Measurements from ENCODE around the gene CYP26B1. TPM values are rescaled to one million over a fixed set of nuclear protein-coding genes. Genes with fewer than 3 reads are reported as not detected.

Gene CYP26B1
- total RNA-seq, 1 experiment from 2014 or later, result 0.42 TPM

DNA sequence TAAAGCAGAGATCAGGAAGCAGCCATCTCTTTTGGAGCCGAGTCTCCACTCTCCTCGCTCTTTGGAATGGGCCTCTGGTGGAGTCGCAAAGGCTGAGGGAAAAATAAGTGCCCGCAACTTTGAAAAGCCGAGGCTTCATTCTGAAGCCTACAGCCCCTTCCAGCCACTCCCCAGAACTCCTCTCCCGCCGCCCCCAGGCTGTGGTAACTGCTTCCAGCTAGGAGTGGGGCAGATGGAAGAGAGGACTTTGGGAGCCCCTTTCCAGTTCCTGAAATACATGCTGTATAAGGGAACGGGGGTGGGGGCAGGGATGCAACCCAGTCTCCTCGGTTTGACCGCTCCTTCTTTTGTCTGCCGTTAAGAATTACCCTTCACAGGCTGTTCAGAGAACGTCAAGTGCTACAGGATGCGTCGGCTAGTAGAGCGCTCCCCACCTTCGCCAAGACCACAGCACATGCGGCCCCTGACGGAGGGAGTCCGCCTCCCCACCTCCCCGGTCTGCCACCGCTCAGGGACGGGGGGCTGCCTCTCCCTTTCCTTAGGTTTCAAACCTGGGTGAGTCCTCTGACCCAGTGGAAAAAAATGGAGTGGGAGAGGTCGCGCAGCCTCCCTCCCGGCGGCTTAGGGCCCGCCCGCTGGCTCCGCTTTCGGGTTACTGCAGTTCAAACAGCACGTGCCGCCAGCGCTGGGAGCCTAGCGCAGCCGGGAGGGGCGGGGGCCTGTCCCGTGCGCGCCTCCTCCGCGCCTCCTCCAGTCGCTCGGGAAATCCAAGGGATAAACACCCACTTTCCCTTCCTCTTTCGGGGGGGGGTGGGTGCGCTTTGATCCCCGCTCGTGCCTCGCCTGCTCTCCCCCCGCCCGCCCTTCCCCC lies 4.9 kb downstream of the CYP26B1 start:
- peaks cover 88% of the 10 kb centered on the region for H3K27me3 Mint-ChIP-seq (ENCODE audit: low read depth)
- H3K4me3 Mint-ChIP-seq, result peak overlapping the region; percentile 49
- H3K4me1 Mint-ChIP-seq, result peaks cover 29% of the 10 kb centered on the region
- no peaks in the 10 kb centered on the region for H3K9me3 Mint-ChIP-seq
- POLR2A ChIA-PET, result no interaction called here
- no peaks in the 10 kb centered on the region for H3K36me3 Mint-ChIP-seq
- CTCF ChIA-PET, result interaction anchor here (1.6 kb wide), 1 partner anchor 7 kb away, joined by 5 read pairs; no protein-coding TSS in a partner anchor
- ATAC-seq (peak; percentile 5), DNase-seq (ENCODE audit: low spot score) (peak; percentile 57)
- H3K27ac Mint-ChIP-seq, result no peak overlapping the region
- no peak for TF ChIP-seq ZNF512 (CRISPR knock-in tag; IDR thresholded peaks at IDR 0.05; ENCODE audit: borderline replicate concordance)
- no peak for TF ChIP-seq KAT7 (CRISPR knock-in tag; IDR thresholded peaks at IDR 0.05; ENCODE audit: borderline replicate concordance)
- TF ChIP-seq AR (CRISPR knock-in tag; IDR thresholded peaks at IDR 0.05), result no peak
- 0 out of 2 replicates have a peak, but pooled peaks have one; percentile 68 for TF ChIP-seq TP53 (CRISPR knock-in tag; IDR thresholded peaks at IDR 0.05)
- TF ChIP-seq FOXK1 (CRISPR knock-in tag; IDR thresholded peaks at IDR 0.05), result peak; percentile 63; the same call in 1 of the 2 replicates
- no peak for TF ChIP-seq ZNF317 (CRISPR knock-in tag; IDR thresholded peaks at IDR 0.05; ENCODE audit: borderline replicate concordance, low read depth)
- no peak for TF ChIP-seq RORB (CRISPR knock-in tag; IDR thresholded peaks at IDR 0.05)
- peak; percentile 32; the same call in 1 of the 2 replicates for TF ChIP-seq TEAD1 (CRISPR knock-in tag; IDR thresholded peaks at IDR 0.05)
- TF ChIP-seq HMGA2 (CRISPR knock-in tag; IDR thresholded peaks at IDR 0.05), result no peak
- TF ChIP-seq ARID4B (CRISPR knock-in tag; IDR thresholded peaks at IDR 0.05; ENCODE audit: borderline replicate concordance), result no peak
- TF ChIP-seq, protein P1, sequence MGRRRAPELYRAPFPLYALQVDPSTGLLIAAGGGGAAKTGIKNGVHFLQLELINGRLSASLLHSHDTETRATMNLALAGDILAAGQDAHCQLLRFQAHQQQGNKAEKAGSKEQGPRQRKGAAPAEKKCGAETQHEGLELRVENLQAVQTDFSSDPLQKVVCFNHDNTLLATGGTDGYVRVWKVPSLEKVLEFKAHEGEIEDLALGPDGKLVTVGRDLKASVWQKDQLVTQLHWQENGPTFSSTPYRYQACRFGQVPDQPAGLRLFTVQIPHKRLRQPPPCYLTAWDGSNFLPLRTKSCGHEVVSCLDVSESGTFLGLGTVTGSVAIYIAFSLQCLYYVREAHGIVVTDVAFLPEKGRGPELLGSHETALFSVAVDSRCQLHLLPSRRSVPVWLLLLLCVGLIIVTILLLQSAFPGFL (CRISPR knock-in tag; IDR thresholded peaks at IDR 0.05; ENCODE audit: borderline replicate concordance), result no peak
- TF ChIP-seq, protein P2, sequence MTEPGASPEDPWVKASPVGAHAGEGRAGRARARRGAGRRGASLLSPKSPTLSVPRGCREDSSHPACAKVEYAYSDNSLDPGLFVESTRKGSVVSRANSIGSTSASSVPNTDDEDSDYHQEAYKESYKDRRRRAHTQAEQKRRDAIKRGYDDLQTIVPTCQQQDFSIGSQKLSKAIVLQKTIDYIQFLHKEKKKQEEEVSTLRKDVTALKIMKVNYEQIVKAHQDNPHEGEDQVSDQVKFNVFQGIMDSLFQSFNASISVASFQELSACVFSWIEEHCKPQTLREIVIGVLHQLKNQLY (CRISPR knock-in tag; IDR thresholded peaks at IDR 0.05), result no peak
- no peak for TF ChIP-seq GRHL2 (CRISPR knock-in tag; IDR thresholded peaks at IDR 0.05; ENCODE audit: insufficient replicate concordance, severe bottlenecking)
- TF ChIP-seq, protein P3, sequence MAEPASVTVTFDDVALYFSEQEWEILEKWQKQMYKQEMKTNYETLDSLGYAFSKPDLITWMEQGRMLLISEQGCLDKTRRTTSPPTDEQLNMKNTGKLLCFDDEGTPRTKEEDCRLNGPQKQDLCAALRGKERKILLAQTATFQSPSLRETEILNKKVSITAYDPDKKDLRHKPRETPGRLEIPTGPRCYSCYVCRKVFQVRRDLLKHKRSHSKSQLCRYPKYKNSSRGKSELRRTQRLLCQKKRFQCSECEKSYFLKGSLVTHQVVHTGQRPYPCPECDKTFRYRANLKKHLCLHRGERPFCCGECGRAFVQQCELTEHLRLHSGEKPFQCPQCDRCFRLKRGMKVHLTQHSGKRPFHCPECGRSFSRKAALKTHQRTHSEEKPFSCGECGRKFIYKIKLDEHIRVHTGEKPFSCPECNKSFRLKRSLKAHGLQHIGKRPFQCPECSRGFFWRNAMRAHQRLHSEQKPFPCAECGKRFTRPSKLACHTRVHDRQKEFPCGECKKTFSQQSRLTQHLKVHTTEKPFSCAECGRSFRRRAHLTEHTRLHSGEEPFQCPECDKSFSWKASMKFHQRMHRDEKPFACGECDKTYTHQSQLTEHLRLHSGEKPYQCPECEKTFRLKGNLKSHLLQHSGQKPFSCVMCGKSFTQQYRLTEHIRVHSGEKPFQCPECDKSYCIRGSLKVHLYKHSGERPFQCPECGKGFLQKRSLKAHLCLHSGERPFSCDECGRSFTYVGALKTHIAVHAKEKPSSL (CRISPR knock-in tag; conservative IDR thresholded peaks at IDR 0.05), result no peak
- TF ChIP-seq, protein P4, sequence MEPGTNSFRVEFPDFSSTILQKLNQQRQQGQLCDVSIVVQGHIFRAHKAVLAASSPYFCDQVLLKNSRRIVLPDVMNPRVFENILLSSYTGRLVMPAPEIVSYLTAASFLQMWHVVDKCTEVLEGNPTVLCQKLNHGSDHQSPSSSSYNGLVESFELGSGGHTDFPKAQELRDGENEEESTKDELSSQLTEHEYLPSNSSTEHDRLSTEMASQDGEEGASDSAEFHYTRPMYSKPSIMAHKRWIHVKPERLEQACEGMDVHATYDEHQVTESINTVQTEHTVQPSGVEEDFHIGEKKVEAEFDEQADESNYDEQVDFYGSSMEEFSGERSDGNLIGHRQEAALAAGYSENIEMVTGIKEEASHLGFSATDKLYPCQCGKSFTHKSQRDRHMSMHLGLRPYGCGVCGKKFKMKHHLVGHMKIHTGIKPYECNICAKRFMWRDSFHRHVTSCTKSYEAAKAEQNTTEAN (CRISPR knock-in tag; IDR thresholded peaks at IDR 0.05), result peak; percentile 81; the same call in 1 of the 2 replicates
- peak; percentile 59; the same call in 1 of the 2 replicates for TF ChIP-seq NFE2L1 (CRISPR knock-in tag; IDR thresholded peaks at IDR 0.05)
- no peak for TF ChIP-seq ZSCAN18 (CRISPR knock-in tag; IDR thresholded peaks at IDR 0.05)
- no peak for TF ChIP-seq GTF2I (CRISPR knock-in tag; conservative IDR thresholded peaks at IDR 0.05)

All from WTC11 (cell line).